ENCODE data around the gene OCRL.
"Not testable (repeated sequence)": the region's sequence is repeated elsewhere in the genome, so short reads cannot be mapped to it uniquely, and the experiment has no call there.

- TF ChIP-seq POLR2A, EP300, CTCF (IDR thresholded peaks at IDR 0.05): not testable (repeated sequence)
These were observed 24.3 kb downstream of the OCRL start for GRCh38 chrX:129564345-129564744.
